Retinal pigment epithelial cell (primary cell): ENCODE data around the gene LHX3.

ENCODE experiments used
- DNase-seq: peaks from one replicate; pipeline ENCODE4 v3.0.0-alpha.2; 2010; ENCODE audit warnings: low read depth
- H3K4me3 ChIP-seq: 2 replicates; pipeline ENCODE4 v1.5.1; 2011; ENCODE audit warnings: mild to moderate bottlenecking, low read length, control low read depth, moderate library complexity
- CTCF ChIP-seq: conservative IDR thresholded peaks from 2 replicates; pipeline ENCODE4 v1.5.1; 2011; ENCODE audit warnings: low read depth, low read length, control low read depth, inconsistent platforms

LHX3 gene

GRCh38 chr9:136185066-136185465, 19.9 kb downstream of the LHX3 start:
- no peak for DNase-seq
- TF ChIP-seq CTCF: no peak
- H3K4me3 ChIP-seq: no peak overlapping the region

GRCh38 chr9:136182850-136183422, 22.0 kb downstream of the LHX3 start:
- no peak for DNase-seq
- no peak for TF ChIP-seq CTCF
- H3K4me3 ChIP-seq: no peak overlapping the region

GRCh38 chr9:136182420-136182787, 22.5 kb downstream of the LHX3 start:
- DNase-seq: no peak
- no peak for TF ChIP-seq CTCF
- H3K4me3 ChIP-seq: no peak overlapping the region

GRCh38 chr9:136181784-136182419, 23.0 kb downstream of the LHX3 start:
- H3K4me3 ChIP-seq: no peak overlapping the region
- no peak for TF ChIP-seq CTCF
- DNase-seq: no peak

GRCh38 chr9:136180586-136180985, 24.3 kb downstream of the LHX3 start:
- H3K4me3 ChIP-seq: no peak overlapping the region
- DNase-seq: no peak
- no peak for TF ChIP-seq CTCF

- DNase-seq: no peak
- TF ChIP-seq CTCF: no peak
These were observed 25.2 kb downstream of the LHX3 start for GRCh38 chr9:136179761-136180160.

GRCh38 chr9:136179101-136179616, 25.8 kb downstream of the LHX3 start:
- no peak for DNase-seq
- no peak for TF ChIP-seq CTCF
- no peak overlapping the region for H3K4me3 ChIP-seq

More at GRCh38 chr9:136179761-136180160, 25.2 kb downstream of the LHX3 start:
- H3K4me3 ChIP-seq: no peak overlapping the region
